HG03460 (cell line): ENCODE data around the gene RBM8A.

Experiments used
- ATAC-seq: cut with Tn5 transposase; IDR thresholded peaks from one replicate; pipeline ENCODE4 v1.9.1; 2021; ENCODE audit not compliant: unreplicated experiment

Gene RBM8A

DNA sequence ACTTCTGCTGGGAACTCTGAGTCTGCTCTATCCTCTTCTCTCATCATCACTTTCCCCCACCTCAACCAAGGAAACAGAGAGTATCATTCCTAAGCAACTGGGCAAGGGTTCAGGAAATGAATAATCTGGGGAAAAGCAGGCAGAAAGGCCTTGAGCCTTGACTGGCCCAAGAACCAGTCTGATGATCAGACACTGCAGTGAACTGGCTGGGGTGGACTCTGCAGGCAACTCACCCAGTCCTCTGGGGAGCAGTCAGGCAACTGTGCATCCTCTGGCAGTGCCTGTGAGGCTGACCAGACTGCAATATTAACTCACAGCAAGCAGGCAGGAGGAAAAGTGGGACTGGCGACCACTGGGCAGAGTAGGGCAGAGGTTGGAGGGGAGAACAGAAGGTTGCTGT is 42.6 kb downstream of the RBM8A start:
- no peak for ATAC-seq

DNA sequence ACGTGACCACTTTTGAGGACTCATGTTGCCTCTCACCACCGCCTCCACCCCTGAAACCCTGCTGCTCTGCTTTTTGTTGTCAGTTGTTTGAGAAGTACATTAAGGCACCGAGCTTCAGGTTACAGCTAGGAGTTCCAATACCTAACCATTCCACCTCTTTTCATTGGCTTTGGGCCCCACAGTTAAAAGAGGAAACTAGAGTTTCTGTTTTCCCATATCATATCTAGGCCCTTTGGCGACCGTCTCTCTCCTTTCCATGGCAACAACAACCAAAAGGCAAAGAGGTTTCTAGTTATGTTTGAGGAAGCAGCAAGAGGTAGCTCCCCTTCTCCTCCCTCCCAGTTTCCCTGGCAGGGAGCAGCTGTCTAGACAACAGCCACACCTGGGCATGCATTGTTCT is 47.5 kb downstream of the RBM8A start:
- no peak for ATAC-seq

DNA sequence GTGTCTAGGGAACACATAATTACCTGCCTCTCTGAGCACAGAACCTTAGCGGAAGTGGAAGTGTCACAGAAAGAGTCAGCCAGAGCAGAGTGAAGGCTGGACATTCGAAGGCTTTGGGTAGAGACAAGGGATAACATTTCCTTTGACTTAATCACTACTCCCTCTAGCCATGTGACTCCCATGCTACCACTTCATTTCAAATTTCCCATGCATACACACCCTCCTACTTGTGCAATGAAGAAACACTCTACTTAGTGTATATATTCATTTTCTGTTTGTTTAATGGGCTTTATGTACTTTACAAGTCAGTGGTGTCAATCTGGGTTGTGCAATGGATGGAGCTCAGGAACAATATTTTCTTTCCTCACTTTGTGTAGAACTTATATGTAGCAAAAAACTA is 48.6 kb downstream of the RBM8A start:
- ATAC-seq = no peak

DNA sequence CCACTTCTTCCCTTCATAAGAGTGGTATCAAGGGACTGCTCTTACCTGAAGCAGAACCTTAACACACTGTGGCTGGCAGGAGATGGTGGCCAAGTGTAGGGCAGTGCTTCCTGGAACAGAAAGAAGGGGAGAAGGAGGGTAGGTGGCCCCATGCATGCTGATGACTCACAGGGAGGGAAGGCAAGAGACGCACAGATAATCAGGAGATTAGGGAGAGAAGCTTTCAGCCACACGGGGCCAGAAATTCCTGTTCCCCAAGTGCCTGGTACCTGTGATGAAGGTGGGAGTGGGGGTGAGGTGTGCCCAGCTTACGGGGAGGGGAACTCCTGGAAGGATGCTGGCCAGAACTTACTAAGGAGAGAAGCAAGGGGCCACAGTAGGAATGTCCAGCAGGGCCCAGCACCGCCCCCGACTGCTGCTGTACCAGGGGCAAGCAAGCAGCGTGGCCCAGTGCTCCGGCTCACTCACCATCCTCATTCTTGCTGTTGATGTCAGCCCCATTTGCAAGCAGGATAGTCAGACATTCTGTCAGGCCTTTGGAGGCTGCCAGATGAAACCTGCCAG is 49.3 kb downstream of the RBM8A start:
- no peak for ATAC-seq

DNA sequence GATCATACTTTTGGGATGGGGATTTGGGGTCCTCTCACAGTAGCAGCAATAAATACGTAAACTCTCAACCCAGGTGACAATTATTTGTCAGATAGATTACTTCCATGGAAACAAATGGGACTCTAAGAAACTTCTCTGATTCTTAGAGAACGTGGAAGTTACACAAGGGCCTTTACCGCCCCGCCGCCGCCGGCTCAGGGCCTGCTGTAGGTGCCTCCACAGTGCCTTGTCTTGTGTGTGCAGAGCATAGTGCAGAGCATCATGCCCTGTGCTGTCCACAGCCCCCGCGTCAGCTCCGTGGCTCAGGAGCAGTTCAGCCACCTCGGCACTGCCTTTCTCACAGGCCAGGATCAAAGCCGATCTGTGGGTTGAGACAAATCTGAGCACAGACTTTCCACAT is 52.6 kb downstream of the RBM8A start:
- no peak for ATAC-seq

DNA sequence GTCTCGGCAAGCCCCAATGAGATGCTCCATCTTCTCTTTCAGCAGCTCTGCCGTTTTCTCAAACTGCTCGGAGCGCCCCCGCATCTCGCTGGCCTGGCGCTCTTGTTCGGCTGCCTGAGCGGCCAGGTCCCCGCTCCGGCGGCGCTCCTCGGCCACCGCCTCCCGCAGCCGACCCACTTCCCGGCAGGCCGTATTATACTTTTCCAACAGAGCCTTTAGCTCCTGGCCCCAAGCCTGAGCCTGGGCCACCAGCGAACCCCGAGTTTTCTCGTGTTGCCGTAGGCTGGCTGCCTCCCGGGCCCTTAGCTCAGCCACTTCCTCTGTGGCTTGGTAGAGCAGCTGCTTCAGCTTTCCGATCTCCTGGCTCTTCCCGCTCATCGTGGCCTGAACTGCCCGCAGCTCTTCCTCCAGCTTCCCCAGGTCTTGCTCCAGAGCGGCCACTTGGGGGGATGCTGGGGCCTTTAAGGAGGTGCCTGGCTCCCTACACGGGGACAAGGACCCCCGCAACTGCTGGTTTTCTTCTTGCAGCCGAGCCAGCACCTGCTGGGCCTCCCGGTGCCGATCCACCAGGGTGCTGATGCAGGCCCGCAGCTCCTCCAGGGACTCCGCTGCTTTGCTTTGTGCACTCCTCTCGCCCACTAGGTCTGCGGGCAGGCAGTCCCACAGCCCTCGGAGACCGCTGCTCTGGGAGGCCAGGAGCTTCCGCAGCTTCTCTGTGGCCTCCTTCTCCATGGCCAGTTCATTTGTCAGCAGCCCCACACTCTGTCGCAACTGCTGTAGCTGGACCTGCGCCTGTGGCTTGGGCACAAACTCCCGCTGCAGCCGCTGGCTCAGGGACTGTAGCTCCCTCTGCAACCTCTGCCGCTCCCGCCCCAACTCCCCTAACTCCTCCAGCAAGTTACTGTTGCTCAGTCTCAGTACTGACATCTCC is 55.0 kb downstream of the RBM8A start:
- no peak for ATAC-seq
